Measurements from ENCODE around the gene LRP1B.

LRP1B gene

GRCh38 chr2:140808211-140808610 lies 1322.6 kb downstream of the LRP1B start:
- Histone ChIP-seq H4K20me1 (ENCODE audit: insufficient read depth, low read length) (no peaks in the 10 kb centered on the region), H3K79me2 (ENCODE audit: low read length) (no peaks in the 10 kb centered on the region)

GRCh38 chr2:140804700-140805260 lies 1326.0 kb downstream of the LRP1B start:
- Histone ChIP-seq H3K79me2 (ENCODE audit: low read length) (no peaks in the 10 kb centered on the region), H3K4me1 (ENCODE audit: low read length) (no peaks in the 10 kb centered on the region), H3K36me3 (replicated peaks; ENCODE audit: insufficient read depth, low read length) (no peaks in the 10 kb centered on the region), H3K27me3 (replicated peaks; ENCODE audit: insufficient read depth, low read length) (no peaks in the 10 kb centered on the region), H3F3A (ENCODE audit: insufficient read depth, low read length) (no peaks in the 10 kb centered on the region), H3K9me2 (replicated peaks; ENCODE audit: insufficient read depth, low read length) (no peaks in the 10 kb centered on the region), H3K9ac (ENCODE audit: low read length) (no peak overlapping the region), H4K20me1 (ENCODE audit: insufficient read depth, low read length) (no peaks in the 10 kb centered on the region), H3K4me3 (ENCODE audit: low read length) (no peak overlapping the region), H3K4me2 (ENCODE audit: low read depth, low read length) (no peak overlapping the region), H2AFZ (ENCODE audit: low read length) (no peak overlapping the region), H3K9me3 (replicated peaks; ENCODE audit: insufficient read depth, low read length) (no peaks in the 10 kb centered on the region), H3K27ac (ENCODE audit: low read length) (no peak overlapping the region)
- TF ChIP-seq EZH2 (optimal IDR thresholded peaks at IDR 0.05; ENCODE audit: low read depth, low read length) (no peak), CTCF (IDR thresholded peaks at IDR 0.05; ENCODE audit: low read length) (no peak), EZH2phosphoT487 (IDR thresholded peaks at IDR 0.05; ENCODE audit: low read length) (no peak)
- no peak for DNase-seq

More at GRCh38 chr2:140808211-140808610, 1322.6 kb downstream of the LRP1B start:
- Histone ChIP-seq H3K9me3 (replicated peaks; ENCODE audit: insufficient read depth, low read length) (no peaks in the 10 kb centered on the region), H3K9ac (ENCODE audit: low read length) (no peak overlapping the region), H3K9me2 (replicated peaks; ENCODE audit: insufficient read depth, low read length) (no peaks in the 10 kb centered on the region), H3K4me2 (ENCODE audit: low read depth, low read length) (no peak overlapping the region), H3K4me3 (ENCODE audit: low read length) (no peak overlapping the region), H3K4me1 (ENCODE audit: low read length) (no peaks in the 10 kb centered on the region), H3K27ac (ENCODE audit: low read length) (no peak overlapping the region), H3F3A (ENCODE audit: insufficient read depth, low read length) (no peaks in the 10 kb centered on the region), H3K27me3 (replicated peaks; ENCODE audit: insufficient read depth, low read length) (no peaks in the 10 kb centered on the region), H3K36me3 (replicated peaks; ENCODE audit: insufficient read depth, low read length) (no peaks in the 10 kb centered on the region), H2AFZ (ENCODE audit: low read length) (no peak overlapping the region)
- TF ChIP-seq EZH2phosphoT487 (IDR thresholded peaks at IDR 0.05; ENCODE audit: low read length) (no peak), CTCF (IDR thresholded peaks at IDR 0.05; ENCODE audit: low read length) (no peak)
- DNase-seq = no peak

GRCh38 chr2:140801311-140801710 lies 1329.5 kb downstream of the LRP1B start:
- peaks cover 3% of the 10 kb centered on the region for H3F3A ChIP-seq (ENCODE audit: insufficient read depth, low read length)
- H3K4me3 ChIP-seq (ENCODE audit: low read length) = peak overlapping the region; percentile 42
- peak overlapping the region; percentile 65 for H2AFZ ChIP-seq (ENCODE audit: low read length)
- H3K36me3 ChIP-seq (replicated peaks; ENCODE audit: insufficient read depth, low read length) = no peaks in the 10 kb centered on the region
- H3K4me2 ChIP-seq (ENCODE audit: low read depth, low read length) = peak overlapping the region; percentile 46; the same call in 1 of the 2 replicates
- H3K9ac ChIP-seq (ENCODE audit: low read length) = peak overlapping the region; percentile 29; the same call in 1 of the 2 replicates
- H3K4me1 ChIP-seq (ENCODE audit: low read length) = peaks cover 10% of the 10 kb centered on the region
- no peaks in the 10 kb centered on the region for H4K20me1 ChIP-seq (ENCODE audit: insufficient read depth, low read length)
- H3K27ac ChIP-seq (ENCODE audit: low read length) = peak overlapping the region; percentile 38; the same call in 1 of the 2 replicates
- no peaks in the 10 kb centered on the region for H3K9me3 ChIP-seq (replicated peaks; ENCODE audit: insufficient read depth, low read length)
- TF ChIP-seq EZH2 (optimal IDR thresholded peaks at IDR 0.05; ENCODE audit: low read depth, low read length) = no peak
- no peak for TF ChIP-seq EZH2phosphoT487 (IDR thresholded peaks at IDR 0.05; ENCODE audit: low read length)
- no peak for TF ChIP-seq CTCF (IDR thresholded peaks at IDR 0.05; ENCODE audit: low read length)
- no peaks in the 10 kb centered on the region for H3K79me2 ChIP-seq (ENCODE audit: low read length)
- no peaks in the 10 kb centered on the region for H3K9me2 ChIP-seq (replicated peaks; ENCODE audit: insufficient read depth, low read length)
- DNase-seq = no peak
- no peaks in the 10 kb centered on the region for H3K27me3 ChIP-seq (replicated peaks; ENCODE audit: insufficient read depth, low read length)
